ENCODE data around the gene FLRT2. TPM values are rescaled to one million over a fixed set of nuclear protein-coding genes. Genes with fewer than 3 reads are reported as not detected.

FLRT2 gene
- total RNA-seq, 4 donors from 2014 or later: 2.1 to 72.4 (median 9.6) TPM

DNA sequence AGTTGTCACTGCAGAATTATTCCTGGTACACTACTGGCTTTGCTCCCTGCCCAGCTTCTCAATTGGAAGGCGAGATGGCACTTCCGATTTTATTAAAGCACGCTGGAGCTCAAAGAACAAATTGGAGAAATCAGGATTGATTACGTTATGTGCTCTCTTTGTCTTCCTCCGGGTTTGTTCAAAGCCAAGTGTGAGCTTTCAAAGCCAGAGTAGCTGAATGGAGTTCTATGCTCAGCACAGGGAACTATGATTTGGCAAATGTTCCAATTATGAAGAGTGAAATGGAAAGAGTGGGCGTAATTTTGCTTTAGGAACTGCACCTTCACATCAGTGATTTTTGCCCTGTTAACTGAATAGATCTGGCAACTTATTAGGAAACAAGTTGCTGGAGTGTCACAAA lies 72.4 kb downstream of the FLRT2 start:
- H3K36me3 ChIP-seq: no peaks in the 10 kb centered on the region
- no peaks in the 10 kb centered on the region for H3K27me3 ChIP-seq
- H3K27ac ChIP-seq: no peak overlapping the region
- TF ChIP-seq POLR2A (IDR thresholded peaks at IDR 0.05): no peak
- TF ChIP-seq, protein P1, sequence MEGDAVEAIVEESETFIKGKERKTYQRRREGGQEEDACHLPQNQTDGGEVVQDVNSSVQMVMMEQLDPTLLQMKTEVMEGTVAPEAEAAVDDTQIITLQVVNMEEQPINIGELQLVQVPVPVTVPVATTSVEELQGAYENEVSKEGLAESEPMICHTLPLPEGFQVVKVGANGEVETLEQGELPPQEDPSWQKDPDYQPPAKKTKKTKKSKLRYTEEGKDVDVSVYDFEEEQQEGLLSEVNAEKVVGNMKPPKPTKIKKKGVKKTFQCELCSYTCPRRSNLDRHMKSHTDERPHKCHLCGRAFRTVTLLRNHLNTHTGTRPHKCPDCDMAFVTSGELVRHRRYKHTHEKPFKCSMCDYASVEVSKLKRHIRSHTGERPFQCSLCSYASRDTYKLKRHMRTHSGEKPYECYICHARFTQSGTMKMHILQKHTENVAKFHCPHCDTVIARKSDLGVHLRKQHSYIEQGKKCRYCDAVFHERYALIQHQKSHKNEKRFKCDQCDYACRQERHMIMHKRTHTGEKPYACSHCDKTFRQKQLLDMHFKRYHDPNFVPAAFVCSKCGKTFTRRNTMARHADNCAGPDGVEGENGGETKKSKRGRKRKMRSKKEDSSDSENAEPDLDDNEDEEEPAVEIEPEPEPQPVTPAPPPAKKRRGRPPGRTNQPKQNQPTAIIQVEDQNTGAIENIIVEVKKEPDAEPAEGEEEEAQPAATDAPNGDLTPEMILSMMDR (IDR thresholded peaks at IDR 0.05): no peak
- intact Hi-C loops (cut with DNase I; ENCODE audit: low total_unique reads): no loop called here
- no peaks in the 10 kb centered on the region for H3K9me3 ChIP-seq
- no peak overlapping the region for H3K4me3 ChIP-seq
- DNase-seq: no peak
- H3K4me1 ChIP-seq: no peaks in the 10 kb centered on the region

DNA sequence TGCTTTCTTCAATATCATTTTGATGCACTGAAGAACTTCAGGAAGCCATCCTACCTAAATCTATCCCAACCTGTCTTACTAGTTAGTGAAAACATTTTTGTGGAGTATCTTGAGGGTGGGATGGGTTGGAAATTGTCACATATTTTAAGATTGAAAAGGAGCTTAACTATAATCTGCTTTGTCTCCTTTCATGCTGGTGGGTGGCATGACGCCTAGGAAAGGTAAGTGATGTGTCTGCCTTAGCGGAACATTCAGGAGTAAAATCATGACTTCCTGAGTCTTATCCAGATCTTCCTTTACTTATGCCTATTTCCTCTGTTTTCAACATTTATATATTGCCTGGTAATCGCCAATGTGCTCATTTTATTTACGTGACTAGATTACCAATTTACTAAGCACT lies 74.1 kb downstream of the FLRT2 start:
- H3K36me3 ChIP-seq: no peaks in the 10 kb centered on the region
- no peak overlapping the region for H3K27ac ChIP-seq
- H3K4me3 ChIP-seq: no peak overlapping the region
- DNase-seq: no peak
- TF ChIP-seq, protein P1 (IDR thresholded peaks at IDR 0.05): no peak
- TF ChIP-seq POLR2A (IDR thresholded peaks at IDR 0.05): no peak
- intact Hi-C loops (cut with DNase I; ENCODE audit: low total_unique reads): no loop called here
- H3K9me3 ChIP-seq: no peaks in the 10 kb centered on the region
- no peaks in the 10 kb centered on the region for H3K4me1 ChIP-seq
- H3K27me3 ChIP-seq: no peaks in the 10 kb centered on the region

GRCh38 chr14:85604714-85605113 lies 74.8 kb downstream of the FLRT2 start:
- Histone ChIP-seq H3K27me3 (no peaks in the 10 kb centered on the region), H3K4me3 (no peak overlapping the region), H3K36me3 (no peaks in the 10 kb centered on the region), H3K9me3 (no peaks in the 10 kb centered on the region), H3K4me1 (no peaks in the 10 kb centered on the region), H3K27ac (no peak overlapping the region)
- intact Hi-C loops (cut with DNase I; ENCODE audit: low total_unique reads): no loop called here
- no peak for TF ChIP-seq POLR2A (IDR thresholded peaks at IDR 0.05)
- TF ChIP-seq, protein P1 (IDR thresholded peaks at IDR 0.05): no peak
- DNase-seq: no peak

- intact Hi-C loops (cut with DNase I; ENCODE audit: low total_unique reads): no loop called here
- TF ChIP-seq, protein P1 (IDR thresholded peaks at IDR 0.05): no peak
- no peak for TF ChIP-seq POLR2A (IDR thresholded peaks at IDR 0.05)
- Histone ChIP-seq H3K9me3 (no peaks in the 10 kb centered on the region), H3K27me3 (no peaks in the 10 kb centered on the region), H3K27ac (no peak overlapping the region), H3K4me3 (no peak overlapping the region), H3K36me3 (no peaks in the 10 kb centered on the region), H3K4me1 (no peaks in the 10 kb centered on the region)
- no peak for DNase-seq
These were observed 77.7 kb downstream of the FLRT2 start for GRCh38 chr14:85607651-85608081.

DNA sequence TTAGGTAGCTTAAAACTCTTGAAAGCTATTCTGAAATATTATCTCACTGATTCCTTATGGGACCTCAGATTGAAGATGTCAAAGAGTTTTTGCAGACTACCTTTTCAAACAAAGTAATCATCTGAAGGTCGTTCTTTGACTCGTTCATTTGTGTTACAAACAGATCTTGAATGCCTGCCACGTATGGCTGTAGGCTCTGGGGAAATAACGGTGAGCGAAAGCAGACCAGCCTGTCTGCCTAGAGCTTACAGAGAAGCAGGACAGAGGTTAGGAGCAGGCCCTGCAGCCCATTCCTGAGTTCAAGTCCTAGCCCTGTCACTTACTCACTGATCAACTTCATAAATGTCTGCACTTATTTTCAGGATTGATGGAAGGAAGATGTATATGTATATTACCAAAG lies 83.6 kb downstream of the FLRT2 start:
- intact Hi-C loops (cut with DNase I; ENCODE audit: low total_unique reads): no loop called here
- H3K27ac ChIP-seq: no peak overlapping the region
- H3K27me3 ChIP-seq: no peaks in the 10 kb centered on the region
- H3K4me1 ChIP-seq: no peaks in the 10 kb centered on the region
- TF ChIP-seq, protein P1 (IDR thresholded peaks at IDR 0.05): no peak
- no peak for TF ChIP-seq POLR2A (IDR thresholded peaks at IDR 0.05)
- H3K9me3 ChIP-seq: no peaks in the 10 kb centered on the region
- H3K4me3 ChIP-seq: no peak overlapping the region
- no peaks in the 10 kb centered on the region for H3K36me3 ChIP-seq
- DNase-seq: no peak
